Measurements from ENCODE around the gene KCNQ1.

KCNQ1 gene

GRCh38 chr11:2661173-2662023, 216.6 kb downstream of the KCNQ1 start:
- Histone ChIP-seq H3K4me3 (ENCODE audit: low read depth, low read length) (no peak overlapping the region), H3K27me3 (no peaks in the 10 kb centered on the region), H3K9me3 (no peaks in the 10 kb centered on the region; the same call in 1 of the 2 replicates), H3K4me1 (no peaks in the 10 kb centered on the region), H3K36me3 (no peaks in the 10 kb centered on the region)
- no peak for TF ChIP-seq CTCF (IDR thresholded peaks at IDR 0.05; ENCODE audit: low read depth, low read length)
- DNase-seq = no peak

GRCh38 chr11:2662024-2662312, 217.2 kb downstream of the KCNQ1 start:
- H3K27me3 ChIP-seq = no peaks in the 10 kb centered on the region
- H3K36me3 ChIP-seq = no peaks in the 10 kb centered on the region
- no peak for TF ChIP-seq CTCF (IDR thresholded peaks at IDR 0.05; ENCODE audit: low read depth, low read length)
- H3K4me1 ChIP-seq = no peaks in the 10 kb centered on the region
- no peak for DNase-seq
- H3K9me3 ChIP-seq = no peaks in the 10 kb centered on the region; the same call in 1 of the 2 replicates
- no peak overlapping the region for H3K4me3 ChIP-seq (ENCODE audit: low read depth, low read length)

GRCh38 chr11:2662430-2663299, 217.9 kb downstream of the KCNQ1 start:
- Histone ChIP-seq H3K4me1 (no peaks in the 10 kb centered on the region), H3K9me3 (no peaks in the 10 kb centered on the region; the same call in 1 of the 2 replicates), H3K4me3 (ENCODE audit: low read depth, low read length) (no peak overlapping the region), H3K36me3 (no peaks in the 10 kb centered on the region), H3K27me3 (no peaks in the 10 kb centered on the region)
- TF ChIP-seq CTCF (IDR thresholded peaks at IDR 0.05; ENCODE audit: low read depth, low read length) = no peak
- DNase-seq = no peak

GRCh38 chr11:2663506-2663905, 218.7 kb downstream of the KCNQ1 start:
- H3K9me3 ChIP-seq = no peaks in the 10 kb centered on the region; the same call in 1 of the 2 replicates
- H3K4me1 ChIP-seq = no peaks in the 10 kb centered on the region
- TF ChIP-seq CTCF (IDR thresholded peaks at IDR 0.05; ENCODE audit: low read depth, low read length) = no peak
- DNase-seq = no peak
- H3K4me3 ChIP-seq (ENCODE audit: low read depth, low read length) = no peak overlapping the region
- no peaks in the 10 kb centered on the region for H3K27me3 ChIP-seq
- H3K36me3 ChIP-seq = no peaks in the 10 kb centered on the region

GRCh38 chr11:2663915-2664314, 219.1 kb downstream of the KCNQ1 start:
- no peaks in the 10 kb centered on the region for H3K27me3 ChIP-seq
- no peaks in the 10 kb centered on the region; the same call in 1 of the 2 replicates for H3K9me3 ChIP-seq
- H3K4me3 ChIP-seq (ENCODE audit: low read depth, low read length) = no peak overlapping the region
- no peaks in the 10 kb centered on the region for H3K36me3 ChIP-seq
- no peak for TF ChIP-seq CTCF (IDR thresholded peaks at IDR 0.05; ENCODE audit: low read depth, low read length)
- H3K4me1 ChIP-seq = no peaks in the 10 kb centered on the region
- DNase-seq = no peak

All from BE2C (cell line).